ENCODE results near the gene RSRC1.

DNA sequence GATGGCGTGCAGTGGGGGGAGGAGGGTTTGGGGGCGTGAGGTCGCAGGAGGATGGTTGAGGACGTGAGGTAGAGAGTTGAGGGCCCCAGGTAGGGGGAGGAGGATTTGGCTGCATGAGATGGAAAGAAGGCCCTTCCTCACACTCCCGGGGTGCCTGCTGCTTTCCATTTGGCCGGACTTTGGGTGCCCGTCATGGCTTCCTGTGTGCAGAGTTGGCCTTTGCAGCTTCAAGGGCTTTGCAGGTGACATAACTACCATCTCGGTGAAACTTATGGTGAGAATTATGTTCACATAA is 462.8 kb downstream of the RSRC1 start:
- TF ChIP-seq POLR2A (IDR thresholded peaks at IDR 0.05; ENCODE audit: low read depth, low read length) (no peak), TAF1 (IDR thresholded peaks at IDR 0.05; ENCODE audit: borderline replicate concordance, low read depth, low read length) (no peak)

Measured in GM12892 (cell line).